ENCODE measurements around the gene ANO1. TPM values are rescaled to one million over a fixed set of nuclear protein-coding genes. Genes with fewer than 3 reads are reported as not detected.

Gene ANO1
- total RNA-seq, 3 donors from 2014 or later, result 3.7 to 95.0 (median 53.7) TPM

DNA sequence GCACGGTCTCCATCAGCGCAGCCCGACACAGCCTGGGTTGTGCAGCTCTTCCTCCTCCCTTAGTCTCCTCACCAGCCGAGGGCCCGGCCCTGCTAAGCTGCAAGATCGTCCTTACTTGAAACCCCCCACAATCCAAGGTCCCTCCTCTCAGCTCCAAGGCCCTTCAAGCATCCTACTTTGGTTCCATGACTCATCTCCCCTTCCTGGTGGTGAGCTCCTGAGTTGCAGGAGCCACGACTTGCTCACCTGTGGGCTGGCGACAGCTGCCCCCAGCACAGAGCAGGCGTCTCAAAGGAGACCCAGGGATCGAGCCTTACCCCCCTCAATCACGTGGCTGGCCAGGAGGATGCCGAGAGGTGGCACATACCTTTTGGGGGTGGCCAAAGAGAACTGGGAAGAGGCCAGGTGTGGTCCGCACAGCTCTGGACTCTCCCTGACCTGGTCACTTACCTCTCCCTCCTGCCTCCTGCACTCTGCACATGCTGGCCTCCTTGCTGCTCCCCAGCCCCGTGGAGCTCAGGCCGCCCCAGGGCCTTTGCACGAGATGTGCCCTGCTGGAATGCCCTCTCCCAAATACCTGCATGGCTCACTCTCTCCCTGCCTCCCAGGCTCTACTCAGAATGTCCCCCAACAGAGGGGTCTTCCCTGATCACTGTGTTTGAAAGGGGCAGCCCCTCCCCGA lies 89.7 kb downstream of the ANO1 start:
- H3K4me3 ChIP-seq, result no peak overlapping the region
- TF ChIP-seq, protein P1, sequence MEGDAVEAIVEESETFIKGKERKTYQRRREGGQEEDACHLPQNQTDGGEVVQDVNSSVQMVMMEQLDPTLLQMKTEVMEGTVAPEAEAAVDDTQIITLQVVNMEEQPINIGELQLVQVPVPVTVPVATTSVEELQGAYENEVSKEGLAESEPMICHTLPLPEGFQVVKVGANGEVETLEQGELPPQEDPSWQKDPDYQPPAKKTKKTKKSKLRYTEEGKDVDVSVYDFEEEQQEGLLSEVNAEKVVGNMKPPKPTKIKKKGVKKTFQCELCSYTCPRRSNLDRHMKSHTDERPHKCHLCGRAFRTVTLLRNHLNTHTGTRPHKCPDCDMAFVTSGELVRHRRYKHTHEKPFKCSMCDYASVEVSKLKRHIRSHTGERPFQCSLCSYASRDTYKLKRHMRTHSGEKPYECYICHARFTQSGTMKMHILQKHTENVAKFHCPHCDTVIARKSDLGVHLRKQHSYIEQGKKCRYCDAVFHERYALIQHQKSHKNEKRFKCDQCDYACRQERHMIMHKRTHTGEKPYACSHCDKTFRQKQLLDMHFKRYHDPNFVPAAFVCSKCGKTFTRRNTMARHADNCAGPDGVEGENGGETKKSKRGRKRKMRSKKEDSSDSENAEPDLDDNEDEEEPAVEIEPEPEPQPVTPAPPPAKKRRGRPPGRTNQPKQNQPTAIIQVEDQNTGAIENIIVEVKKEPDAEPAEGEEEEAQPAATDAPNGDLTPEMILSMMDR (IDR thresholded peaks at IDR 0.05), result no peak
- TF ChIP-seq POLR2AphosphoS5 (IDR thresholded peaks at IDR 0.05), result no peak
- no peak for TF ChIP-seq POLR2A (IDR thresholded peaks at IDR 0.05)
- intact Hi-C loops (cut with DNase I; ENCODE audit: low total_unique reads), result no loop called here
- H3K36me3 ChIP-seq, result no peaks in the 10 kb centered on the region
- H3K4me1 ChIP-seq, result peaks cover 0 to 10% of the 10 kb centered on the region in 2 donors
- H3K27ac ChIP-seq, result peak overlapping the region; percentile 81 to 91
- DNase-seq (ENCODE audit: low spot score in 2 of 2), result no peak
- no peaks in the 10 kb centered on the region for H3K27me3 ChIP-seq
- H3K9me3 ChIP-seq, result no peaks in the 10 kb centered on the region

DNA sequence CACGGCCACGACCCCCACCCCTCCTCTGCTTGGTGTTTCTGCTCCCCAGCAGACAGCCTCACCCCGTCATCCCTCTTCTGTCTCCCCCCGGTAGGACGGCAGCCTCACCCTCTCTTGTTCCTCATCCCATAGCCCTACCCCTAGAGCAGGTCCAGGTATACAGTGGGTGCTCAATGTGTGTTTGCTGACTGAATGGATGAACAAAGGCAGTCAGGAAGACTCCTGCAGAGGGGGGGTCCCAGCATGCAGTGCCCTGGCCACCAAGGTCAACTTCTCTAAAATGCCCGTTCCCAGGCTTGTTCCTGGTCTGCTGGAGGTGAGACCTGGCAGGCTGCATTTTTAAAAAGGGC lies 90.3 kb downstream of the ANO1 start:
- H3K27me3 ChIP-seq, result no peaks in the 10 kb centered on the region
- peak overlapping the region; percentile 81 to 91 for H3K27ac ChIP-seq
- no peaks in the 10 kb centered on the region for H3K36me3 ChIP-seq
- peaks cover 0 to 10% of the 10 kb centered on the region in 2 donors for H3K4me1 ChIP-seq
- intact Hi-C loops (cut with DNase I; ENCODE audit: low total_unique reads), result no loop called here
- no peaks in the 10 kb centered on the region for H3K9me3 ChIP-seq
- TF ChIP-seq POLR2A (IDR thresholded peaks at IDR 0.05) (no peak), POLR2AphosphoS5 (IDR thresholded peaks at IDR 0.05) (no peak)
- TF ChIP-seq, protein P1 (IDR thresholded peaks at IDR 0.05), result no peak
- no peak overlapping the region for H3K4me3 ChIP-seq
- DNase-seq (ENCODE audit: low spot score in 2 of 2), result no peak

DNA sequence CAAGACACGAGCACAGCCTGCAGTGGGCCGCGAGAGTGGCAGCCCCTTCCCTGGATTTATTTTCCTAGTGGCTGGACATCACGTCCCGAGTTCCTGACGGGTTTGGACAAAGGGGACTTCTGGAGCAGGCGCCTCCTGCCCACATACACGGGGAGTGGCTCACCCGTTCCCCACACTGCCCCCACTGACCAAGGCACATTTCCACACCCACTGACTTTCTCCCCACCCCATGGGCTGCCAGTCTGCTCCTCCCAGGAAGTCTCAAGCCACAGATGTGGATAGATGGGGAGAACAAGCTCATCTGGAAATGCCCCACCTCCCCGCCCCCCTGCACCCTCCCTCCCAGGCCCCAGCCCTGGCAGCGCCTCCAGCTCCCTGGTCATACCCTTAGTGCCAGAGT lies 91.0 kb downstream of the ANO1 start:
- Histone ChIP-seq H3K36me3 (no peaks in the 10 kb centered on the region), H3K4me3 (no peak overlapping the region)

DNA sequence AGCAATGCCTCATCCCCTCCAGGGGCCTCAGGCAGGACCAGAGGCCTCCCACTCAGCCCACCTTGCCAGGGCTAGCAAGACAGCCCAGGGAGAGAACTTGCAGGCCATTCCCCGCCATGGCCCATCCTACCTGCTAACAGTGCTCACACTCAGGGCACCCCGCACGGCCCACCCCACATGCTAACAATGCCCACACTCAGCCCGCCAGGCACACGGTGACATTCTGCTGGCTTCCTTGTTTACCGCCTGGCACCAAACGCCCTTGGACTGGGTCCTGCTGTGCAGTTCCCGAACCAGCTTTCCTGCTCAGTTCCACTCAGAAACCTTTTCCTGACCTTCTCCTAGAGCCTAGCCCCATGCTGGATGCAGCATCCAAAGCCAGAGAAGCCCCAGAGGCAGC lies 91.5 kb downstream of the ANO1 start:
- H3K36me3 ChIP-seq, result no peaks in the 10 kb centered on the region

More for the DNA sequence above, 91.0 kb downstream of the ANO1 start:
- peak in 1 of 2 donors; percentile 83 for DNase-seq (ENCODE audit: low spot score in 2 of 2)
- no peak for TF ChIP-seq POLR2AphosphoS5 (IDR thresholded peaks at IDR 0.05)
- TF ChIP-seq, protein P1 (IDR thresholded peaks at IDR 0.05), result peak in 1 of 3 donors; percentile 12
- peaks cover 0 to 10% of the 10 kb centered on the region in 2 donors for H3K4me1 ChIP-seq
- peak overlapping the region; percentile 81 to 91 for H3K27ac ChIP-seq
- no peaks in the 10 kb centered on the region for H3K9me3 ChIP-seq
- H3K27me3 ChIP-seq, result no peaks in the 10 kb centered on the region
- intact Hi-C loops (cut with DNase I; ENCODE audit: low total_unique reads), result no loop called here

DNA sequence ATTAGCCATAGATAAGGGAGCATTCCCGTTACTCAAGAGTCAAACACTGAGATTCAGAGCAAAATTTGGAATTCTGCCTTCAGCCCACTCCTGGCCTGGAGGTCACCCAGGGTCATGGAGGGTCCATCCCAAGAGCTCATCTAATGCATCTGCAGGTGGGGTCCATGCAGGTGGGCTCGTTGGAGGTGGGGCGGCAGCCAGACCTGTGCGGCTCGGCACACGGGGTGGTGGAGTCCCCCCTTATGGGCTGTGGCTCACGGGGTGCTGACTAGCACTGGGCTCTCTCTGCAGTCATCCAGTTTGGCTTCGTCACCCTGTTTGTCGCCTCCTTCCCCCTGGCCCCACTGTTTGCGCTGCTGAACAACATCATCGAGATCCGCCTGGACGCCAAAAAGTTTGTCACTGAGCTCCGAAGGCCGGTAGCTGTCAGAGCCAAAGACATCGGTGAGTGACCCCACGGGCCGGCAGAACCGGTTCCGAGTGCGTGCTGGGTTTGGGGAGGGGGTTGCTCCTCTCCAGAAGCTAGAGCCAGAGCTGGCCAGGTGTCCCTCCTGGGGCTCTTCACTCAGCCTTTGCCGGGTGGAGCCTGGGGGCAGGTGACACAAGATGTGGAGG lies 92.6 kb downstream of the ANO1 start:
- TF ChIP-seq POLR2AphosphoS5 (IDR thresholded peaks at IDR 0.05) (no peak), POLR2A (IDR thresholded peaks at IDR 0.05) (no peak)
- TF ChIP-seq, protein P1 (IDR thresholded peaks at IDR 0.05), result no peak
- Histone ChIP-seq H3K4me1 (peaks cover 3 to 10% of the 10 kb centered on the region in 2 donors), H3K36me3 (no peaks in the 10 kb centered on the region), H3K27me3 (no peaks in the 10 kb centered on the region), H3K9me3 (no peaks in the 10 kb centered on the region), H3K4me3 (no peak overlapping the region), H3K27ac (peak overlapping the region; percentile 81 to 91)
- intact Hi-C loops (cut with DNase I; ENCODE audit: low total_unique reads), result no loop called here
- DNase-seq (ENCODE audit: low spot score in 2 of 2), result peak in 1 of 2 donors; percentile 75

More for the DNA sequence above, 91.5 kb downstream of the ANO1 start:
- Histone ChIP-seq H3K4me1 (peaks cover 0 to 10% of the 10 kb centered on the region in 2 donors), H3K4me3 (peak overlapping the region in 1 of 3 donors; percentile 25), H3K27ac (peak overlapping the region; percentile 81 to 91), H3K27me3 (no peaks in the 10 kb centered on the region), H3K9me3 (no peaks in the 10 kb centered on the region)
- peak; percentile 72 to 81 for DNase-seq (ENCODE audit: low spot score in 2 of 2)
- intact Hi-C loops (cut with DNase I; ENCODE audit: low total_unique reads), result no loop called here
- TF ChIP-seq, protein P1 (IDR thresholded peaks at IDR 0.05), result no peak
- TF ChIP-seq POLR2AphosphoS5 (IDR thresholded peaks at IDR 0.05), result peak in 1 of 3 donors; percentile 33

Measured in breast epithelium (tissue), 4 donors.